ENCODE results near the gene NEDD8. TPM values are rescaled to one million over a fixed set of nuclear protein-coding genes. Genes with fewer than 3 reads are reported as not detected.

Gene NEDD8
- total RNA-seq, 2 experiments from 2014 or later = 172 to 196 TPM

- Mint-ChIP-seq H3K9me3 (no peaks in the 10 kb centered on the region), H3K4me1 (ENCODE audit: low read depth) (peaks cover 49% of the 10 kb centered on the region), H3K4me3 (peak overlapping the region; percentile 97), H3K27me3 (ENCODE audit: low read depth) (no peaks in the 10 kb centered on the region), H3K27ac (peak overlapping the region; percentile 100), H3K36me3 (ENCODE audit: low read depth) (peaks cover 34% of the 10 kb centered on the region)
- CTCF ChIA-PET = interaction anchor here (0.7 to 9.5 kb wide), 34 partner anchors 8 to 195 kb away, joined by 3 to 310 read pairs (median 7); partner anchors contain the start of genes CHMP4A, CIDEB, DCAF11 and DHRS1
- intact Hi-C loops (cut with micrococcal nuclease) = loop anchor here (1.0 to 2.0 kb wide), 14 partner anchors 10 to 228 kb away; partner anchors contain the start of genes DCAF11, EMC9, GMPR2 and IPO4
- peak; percentile 94 for DNase-seq
These were observed 9.8 kb upstream of the NEDD8 start for GRCh38 chr14:24241829-24242443.

DNA sequence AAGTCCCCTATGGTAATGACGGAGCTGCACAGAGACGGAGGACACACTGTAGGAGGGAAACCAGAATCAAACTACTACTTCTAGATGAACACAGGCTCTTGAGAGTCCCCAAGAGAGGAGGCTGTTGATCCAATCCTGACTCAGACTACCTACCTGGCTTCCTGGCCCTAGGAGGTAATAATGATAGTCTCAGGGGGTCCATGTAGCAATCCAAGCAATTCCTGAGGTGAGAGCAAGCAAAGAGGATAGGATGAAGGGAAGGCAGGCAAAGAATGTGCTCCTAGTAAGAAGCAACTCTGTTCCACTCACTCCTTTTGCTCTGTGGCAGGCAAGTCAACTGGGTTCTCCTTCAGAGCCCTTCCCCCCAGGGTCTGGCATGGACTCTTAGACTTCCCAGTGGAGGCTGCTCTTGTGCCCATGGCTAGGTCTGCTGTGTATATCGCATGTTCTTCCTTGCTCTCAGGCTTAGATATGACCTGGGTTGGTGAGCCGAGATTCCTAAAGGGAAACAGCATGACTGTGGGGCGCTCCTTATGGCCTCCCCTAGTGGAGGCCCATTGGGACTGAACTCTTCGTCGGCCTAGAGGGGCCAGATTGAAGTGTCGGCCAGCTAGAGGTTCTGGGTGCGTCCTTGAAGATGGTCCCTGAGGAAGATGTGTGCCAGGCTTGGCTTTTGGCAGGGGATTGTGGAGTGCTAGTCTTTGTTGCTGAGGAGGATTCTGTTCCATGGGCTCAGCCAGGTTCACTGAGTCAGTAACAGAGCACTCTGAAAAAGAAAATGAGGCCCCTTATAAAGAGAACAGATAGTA lies 8.1 kb upstream of the NEDD8 start:
- intact Hi-C loops (cut with micrococcal nuclease) = no loop called here
- H3K4me1 Mint-ChIP-seq (ENCODE audit: low read depth) = peaks cover 53% of the 10 kb centered on the region
- H3K4me3 Mint-ChIP-seq = peak overlapping the region; percentile 97
- CTCF ChIA-PET = interaction anchor here (0.7 to 9.5 kb wide), 7 partner anchors 21 to 93 kb away, joined by 3 to 310 read pairs (median 19); partner anchors contain the start of genes CHMP4A, CIDEB, DHRS1 and LTB4R2
- H3K27ac Mint-ChIP-seq = peak overlapping the region; percentile 79
- no peaks in the 10 kb centered on the region for H3K9me3 Mint-ChIP-seq
- DNase-seq = no peak
- peaks cover 36% of the 10 kb centered on the region for H3K36me3 Mint-ChIP-seq (ENCODE audit: low read depth)
- H3K27me3 Mint-ChIP-seq (ENCODE audit: low read depth) = no peaks in the 10 kb centered on the region

DNA sequence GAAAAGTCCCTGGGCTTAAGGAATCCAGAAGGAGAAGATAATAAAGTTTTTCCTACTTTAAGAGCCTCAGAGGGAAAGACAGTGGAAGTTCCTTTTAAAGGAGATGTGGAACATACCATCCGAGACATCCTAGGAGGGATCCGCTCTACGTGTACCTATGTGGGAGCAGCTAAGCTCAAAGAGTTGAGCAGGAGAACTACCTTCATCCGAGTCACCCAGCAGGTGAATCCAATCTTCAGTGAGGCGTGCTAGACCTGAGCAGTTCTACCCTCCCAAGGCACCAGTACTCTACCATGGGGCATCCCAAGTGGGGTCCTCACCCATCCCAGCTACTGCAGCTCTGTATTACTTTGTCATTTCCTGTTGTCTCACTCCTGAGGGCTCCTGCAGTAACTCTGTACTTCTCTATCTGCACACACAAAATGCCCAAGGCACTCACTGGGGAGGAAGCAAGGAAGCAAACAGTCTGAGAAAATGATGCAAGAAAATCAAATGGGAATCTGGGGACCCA lies 6.4 kb upstream of the NEDD8 start:
- DNase-seq = no peak
- H3K4me1 Mint-ChIP-seq (ENCODE audit: low read depth) = peaks cover 66% of the 10 kb centered on the region
- peaks cover 42% of the 10 kb centered on the region for H3K36me3 Mint-ChIP-seq (ENCODE audit: low read depth)
- no peaks in the 10 kb centered on the region for H3K9me3 Mint-ChIP-seq
- no peaks in the 10 kb centered on the region for H3K27me3 Mint-ChIP-seq (ENCODE audit: low read depth)
- no peak overlapping the region for H3K4me3 Mint-ChIP-seq
- H3K27ac Mint-ChIP-seq = peak overlapping the region; percentile 79
- CTCF ChIA-PET = interaction anchor here (0.6 to 4.0 kb wide), 6 partner anchors 14 to 193 kb away, joined by 3 to 24 read pairs (median 6); partner anchors contain the start of genes CIDEB and MDP1
- intact Hi-C loops (cut with micrococcal nuclease) = no loop called here

- Mint-ChIP-seq H3K4me1 (ENCODE audit: low read depth) (peaks cover 68% of the 10 kb centered on the region), H3K9me3 (no peaks in the 10 kb centered on the region), H3K4me3 (no peak overlapping the region), H3K27me3 (ENCODE audit: low read depth) (no peaks in the 10 kb centered on the region), H3K36me3 (ENCODE audit: low read depth) (peaks cover 42% of the 10 kb centered on the region), H3K27ac (peak overlapping the region; percentile 79)
- intact Hi-C loops (cut with micrococcal nuclease) = no loop called here
- CTCF ChIA-PET = interaction anchor here (0.9 to 4.0 kb wide), 5 partner anchors 13 to 193 kb away, joined by 3 to 24 read pairs (median 6); partner anchors contain the start of genes CIDEB and MDP1
- no peak for DNase-seq
These were observed 6.0 kb upstream of the NEDD8 start for GRCh38 chr14:24238123-24238522.

GRCh38 chr14:24237463-24237955 lies 5.3 kb upstream of the NEDD8 start:
- Mint-ChIP-seq H3K36me3 (ENCODE audit: low read depth) (peaks cover 42% of the 10 kb centered on the region), H3K27ac (peak overlapping the region; percentile 79), H3K27me3 (ENCODE audit: low read depth) (no peaks in the 10 kb centered on the region), H3K9me3 (no peaks in the 10 kb centered on the region), H3K4me1 (ENCODE audit: low read depth) (peaks cover 69% of the 10 kb centered on the region), H3K4me3 (no peak overlapping the region)
- intact Hi-C loops (cut with micrococcal nuclease) = no loop called here
- CTCF ChIA-PET = interaction anchor here (1.4 to 4.0 kb wide), 4 partner anchors 13 to 70 kb away, joined by 3 to 24 read pairs (median 10); partner anchors contain the start of genes CIDEB and MDP1
- no peak for DNase-seq

GRCh38 chr14:24236689-24237462 lies 4.7 kb upstream of the NEDD8 start:
- Mint-ChIP-seq H3K27me3 (ENCODE audit: low read depth) (no peaks in the 10 kb centered on the region), H3K9me3 (no peaks in the 10 kb centered on the region), H3K27ac (peak overlapping the region; percentile 2), H3K36me3 (ENCODE audit: low read depth) (peaks cover 40% of the 10 kb centered on the region), H3K4me3 (no peak overlapping the region), H3K4me1 (ENCODE audit: low read depth) (peaks cover 67% of the 10 kb centered on the region)
- CTCF ChIA-PET = interaction anchor here (1.4 to 4.0 kb wide), 3 partner anchors 12 to 71 kb away, joined by 3 to 24 read pairs (median 17); partner anchors contain the start of gene CIDEB
- DNase-seq = no peak
- intact Hi-C loops (cut with micrococcal nuclease) = no loop called here

DNA sequence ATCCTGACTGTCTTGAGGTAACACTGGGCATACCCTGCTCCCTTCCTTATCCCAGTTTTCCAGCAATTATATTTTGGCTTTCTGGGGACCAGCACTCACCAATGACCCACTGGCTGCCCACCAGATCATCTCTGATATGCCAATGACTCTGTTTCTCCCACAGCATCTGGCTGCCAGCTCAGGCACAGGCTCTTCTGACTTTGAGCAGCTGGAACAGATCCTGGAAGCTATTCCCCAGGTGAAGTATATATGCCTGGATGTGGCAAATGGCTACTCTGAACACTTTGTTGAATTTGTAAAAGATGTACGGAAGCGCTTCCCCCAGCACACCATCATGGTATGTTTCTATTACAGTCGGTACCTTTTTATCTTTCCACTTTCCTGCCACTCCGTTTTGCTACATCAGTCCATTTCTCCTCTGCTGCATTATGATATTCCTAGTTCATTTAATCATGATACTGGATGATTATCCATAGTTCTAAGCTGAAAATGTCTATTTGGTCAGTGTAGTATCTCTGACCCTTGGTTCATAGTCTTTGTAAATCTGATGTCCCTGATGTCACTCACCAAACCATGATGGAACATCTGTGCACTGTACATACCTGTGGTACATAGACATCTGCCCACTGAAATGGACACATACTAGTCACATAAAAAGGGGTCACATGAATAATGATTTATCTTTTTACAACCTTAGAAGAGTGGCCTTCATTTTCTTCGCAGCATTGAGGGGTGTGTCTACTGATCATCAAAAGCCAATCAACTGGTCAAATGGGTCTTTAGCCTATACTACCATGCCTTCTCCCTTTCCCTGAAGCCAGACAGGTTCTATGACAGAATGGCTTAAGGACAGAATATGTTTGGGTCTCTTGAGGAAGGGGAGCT lies 3.9 kb upstream of the NEDD8 start:
- intact Hi-C loops (cut with micrococcal nuclease) = no loop called here
- Mint-ChIP-seq H3K36me3 (ENCODE audit: low read depth) (peaks cover 39% of the 10 kb centered on the region), H3K27me3 (ENCODE audit: low read depth) (no peaks in the 10 kb centered on the region), H3K9me3 (no peaks in the 10 kb centered on the region), H3K27ac (peak overlapping the region; percentile 1), H3K4me1 (ENCODE audit: low read depth) (peaks cover 70% of the 10 kb centered on the region), H3K4me3 (no peak overlapping the region)
- no peak for DNase-seq
- CTCF ChIA-PET = interaction anchor here (1.2 to 4.0 kb wide), 5 partner anchors 20 to 72 kb away, joined by 3 to 24 read pairs (median 7); partner anchors contain the start of genes CIDEB, MDP1 and RABGGTA

- CTCF ChIA-PET = interaction anchor here (0.6 to 3.2 kb wide), 11 partner anchors 8 to 197 kb away, joined by 3 to 17 read pairs (median 4); partner anchors contain the start of genes CIDEB, MDP1, RABGGTA and TINF2
- intact Hi-C loops (cut with micrococcal nuclease) = no loop called here
- Mint-ChIP-seq H3K4me1 (ENCODE audit: low read depth) (peaks cover 62% of the 10 kb centered on the region), H3K27ac (peak overlapping the region; percentile 47), H3K4me3 (peak overlapping the region; percentile 40), H3K9me3 (no peaks in the 10 kb centered on the region), H3K27me3 (ENCODE audit: low read depth) (no peaks in the 10 kb centered on the region), H3K36me3 (ENCODE audit: low read depth) (peaks cover 27% of the 10 kb centered on the region)
- no peak for DNase-seq
These were observed 2.2 kb upstream of the NEDD8 start for GRCh38 chr14:24234095-24235005.

DNA sequence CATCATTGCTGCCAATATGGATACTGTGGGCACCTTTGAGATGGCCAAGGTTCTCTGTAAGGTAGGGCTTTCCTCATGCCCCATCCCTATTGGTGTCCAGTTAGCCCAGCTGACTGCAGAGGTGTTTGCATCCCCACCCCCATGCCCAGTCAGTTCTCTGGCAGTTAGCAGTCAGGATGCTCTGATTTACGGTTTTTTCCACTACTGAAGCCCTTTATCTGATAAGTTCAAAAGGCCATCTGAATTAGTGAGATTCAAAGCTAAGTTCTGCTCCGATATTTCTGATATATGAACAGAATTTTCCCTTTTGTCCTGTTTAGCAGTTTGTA lies 1.3 kb upstream of the NEDD8 start:
- CTCF ChIA-PET = interaction anchor here (0.6 to 3.2 kb wide), 5 partner anchors 9 to 176 kb away, joined by 3 to 13 read pairs (median 4); partner anchors contain the start of genes CIDEB and TINF2
- Mint-ChIP-seq H3K27me3 (ENCODE audit: low read depth) (no peaks in the 10 kb centered on the region), H3K27ac (peak overlapping the region; percentile 97), H3K9me3 (no peaks in the 10 kb centered on the region), H3K4me3 (peak overlapping the region; percentile 98), H3K36me3 (ENCODE audit: low read depth) (peaks cover 20% of the 10 kb centered on the region), H3K4me1 (ENCODE audit: low read depth) (peaks cover 58% of the 10 kb centered on the region)
- intact Hi-C loops (cut with micrococcal nuclease) = loop anchor here (2.0 kb wide), 1 partner anchor 219 kb away; no protein-coding TSS in a partner anchor
- peak; percentile 51 for DNase-seq

Data from activated naive CD4-positive, alpha-beta T cell treated with anti-CD3 and anti-CD28 coated beads for 36 hours (primary cell).